LoVo (cell line): ENCODE results near the gene RUVBL2.
"Not testable (repeated sequence)": the region's sequence is repeated elsewhere in the genome, so short reads cannot be mapped to it uniquely, and the experiment has no call there.

Experiments used
- DNase-seq: peaks from one replicate; pipeline ENCODE4 v3.0.0-alpha.2; 2016; ENCODE audit warnings: low spot score

Gene RUVBL2

GRCh38 chr19:49018388-49019241 lies 24.9 kb downstream of the RUVBL2 start:
- not testable (repeated sequence) for DNase-seq

- DNase-seq: peak; percentile 86
Measured at GRCh38 chr19:49019242-49019932, 25.7 kb downstream of the RUVBL2 start.

GRCh38 chr19:49020342-49020741 lies 26.7 kb downstream of the RUVBL2 start:
- no peak for DNase-seq

- DNase-seq: no peak
Measured at GRCh38 chr19:49020931-49021895, 27.5 kb downstream of the RUVBL2 start.

- DNase-seq: no peak
Measured at GRCh38 chr19:49022116-49022515, 28.4 kb downstream of the RUVBL2 start.

- DNase-seq: not testable (repeated sequence)
Measured at GRCh38 chr19:49024233-49024632, 30.5 kb downstream of the RUVBL2 start, which contains the start of gene CGB3. CGB3 (minus strand) TSS chr19:49024333; CDS start chr19:49023971, 362 bp downstream.

- DNase-seq: not testable (repeated sequence)
Measured at GRCh38 chr19:49025088-49025487, 31.4 kb downstream of the RUVBL2 start.

GRCh38 chr19:49025599-49025998 lies 31.9 kb downstream of the RUVBL2 start:
- not testable (repeated sequence) for DNase-seq

GRCh38 chr19:49028686-49029085 lies 35.0 kb downstream of the RUVBL2 start:
- not testable (repeated sequence) for DNase-seq

- not testable (repeated sequence) for DNase-seq
Measured at GRCh38 chr19:49029749-49030148, 36.1 kb downstream of the RUVBL2 start.

GRCh38 chr19:49030323-49030722 lies 36.6 kb downstream of the RUVBL2 start:
- not testable (repeated sequence) for DNase-seq

GRCh38 chr19:49031642-49032301 lies 38.1 kb downstream of the RUVBL2 start, which contains the start of gene CGB2:
CGB2 (plus strand) TSS chr19:49031890; CDS start chr19:49032096, 206 bp downstream.
- not testable (repeated sequence) for DNase-seq

GRCh38 chr19:49036815-49037214 lies 43.1 kb downstream of the RUVBL2 start, which contains the start of gene CGB1:
CGB1 (minus strand) TSS chr19:49036895; CDS start chr19:49036711, 184 bp downstream.
- DNase-seq: peak; percentile 30

GRCh38 chr19:49038111-49038510 lies 44.4 kb downstream of the RUVBL2 start:
- DNase-seq: not testable (repeated sequence)

- peak; percentile 52 for DNase-seq
Measured at GRCh38 chr19:49038557-49039276, 45.0 kb downstream of the RUVBL2 start.

GRCh38 chr19:49039736-49040135 lies 46.0 kb downstream of the RUVBL2 start:
- not testable (repeated sequence) for DNase-seq

- peak; percentile 55 for DNase-seq
Measured at GRCh38 chr19:49042177-49042576, 48.5 kb downstream of the RUVBL2 start.

GRCh38 chr19:49042666-49043065 lies 49.0 kb downstream of the RUVBL2 start:
- DNase-seq: not testable (repeated sequence)

GRCh38 chr19:49043548-49043947 lies 49.9 kb downstream of the RUVBL2 start, which contains the start of gene CGB5:
CGB5 (plus strand) TSS chr19:49043848; CDS start chr19:49044210, 362 bp downstream.
- not testable (repeated sequence) for DNase-seq

GRCh38 chr19:49049011-49049410 lies 55.3 kb downstream of the RUVBL2 start, which contains the start of gene CGB8:
CGB8 (minus strand) TSS chr19:49049111; CDS start chr19:49048739, 372 bp downstream.
- DNase-seq: not testable (repeated sequence)
